HG03095 (cell line): Measurements from ENCODE around the gene FGF11.

Source experiments
- ATAC-seq: cut with Tn5 transposase; IDR thresholded peaks from one replicate; pipeline ENCODE4 v1.9.1; 2021; ENCODE audit warnings: moderate library complexity; ENCODE audit not compliant: unreplicated experiment

Gene FGF11

DNA sequence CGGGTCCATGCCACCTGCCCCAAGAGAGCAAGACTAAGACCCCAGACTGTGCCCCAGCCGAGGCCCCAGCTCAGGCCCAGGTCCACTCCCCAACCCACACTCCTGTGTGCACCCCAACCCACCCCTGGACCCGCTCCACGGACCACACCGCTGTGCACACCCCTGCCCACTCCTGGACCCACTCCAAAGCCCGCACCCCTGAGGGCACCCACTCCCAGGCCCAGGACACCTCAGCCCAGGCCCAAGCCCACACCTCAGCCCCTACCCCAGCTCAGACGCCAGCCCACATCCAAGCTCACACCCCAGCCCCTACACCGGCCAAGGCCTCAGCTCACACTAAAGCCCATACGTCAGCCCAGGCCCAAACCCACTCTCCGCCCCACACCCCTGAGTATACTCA lies 9.6 kb upstream of the FGF11 start:
- no peak for ATAC-seq

DNA sequence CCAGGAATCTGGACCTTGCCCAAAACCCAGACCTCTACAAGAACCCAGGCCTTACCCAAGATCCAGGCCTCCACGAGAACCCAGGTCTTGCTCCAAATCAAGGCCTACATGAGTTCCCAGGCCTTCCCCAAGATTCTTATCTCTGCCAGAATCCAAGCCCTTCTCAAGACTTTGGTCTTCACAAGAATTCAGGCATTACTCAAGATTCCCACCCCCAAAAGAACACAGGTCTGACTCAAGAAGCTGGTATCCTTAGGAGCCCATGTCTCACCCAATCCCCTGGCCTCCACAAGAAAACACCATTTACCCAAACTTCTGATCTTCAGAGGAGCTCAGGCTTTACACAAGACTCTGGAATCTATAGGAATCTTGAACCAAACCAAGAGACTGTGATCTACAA lies 8.1 kb upstream of the FGF11 start:
- no peak for ATAC-seq

DNA sequence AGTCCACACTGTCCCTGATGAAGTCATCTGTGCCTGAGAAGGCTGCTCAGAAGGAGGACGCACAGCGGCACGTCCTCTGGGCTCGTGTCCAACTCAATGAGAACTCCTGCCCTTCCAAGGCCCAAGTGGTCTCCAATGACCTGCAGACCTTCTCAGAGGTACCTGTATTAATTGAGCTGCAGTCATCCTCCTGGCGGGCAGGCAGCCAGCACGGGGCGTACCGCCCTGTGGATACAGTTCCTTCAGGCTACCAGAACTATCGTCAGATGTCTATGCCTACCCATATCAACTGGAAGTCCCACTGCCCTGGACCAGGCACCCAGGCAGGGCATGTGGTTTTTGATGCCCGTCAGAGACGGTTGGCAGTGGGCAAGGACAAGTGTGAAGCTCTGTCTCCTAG lies 7.0 kb upstream of the FGF11 start:
- no peak for ATAC-seq

DNA sequence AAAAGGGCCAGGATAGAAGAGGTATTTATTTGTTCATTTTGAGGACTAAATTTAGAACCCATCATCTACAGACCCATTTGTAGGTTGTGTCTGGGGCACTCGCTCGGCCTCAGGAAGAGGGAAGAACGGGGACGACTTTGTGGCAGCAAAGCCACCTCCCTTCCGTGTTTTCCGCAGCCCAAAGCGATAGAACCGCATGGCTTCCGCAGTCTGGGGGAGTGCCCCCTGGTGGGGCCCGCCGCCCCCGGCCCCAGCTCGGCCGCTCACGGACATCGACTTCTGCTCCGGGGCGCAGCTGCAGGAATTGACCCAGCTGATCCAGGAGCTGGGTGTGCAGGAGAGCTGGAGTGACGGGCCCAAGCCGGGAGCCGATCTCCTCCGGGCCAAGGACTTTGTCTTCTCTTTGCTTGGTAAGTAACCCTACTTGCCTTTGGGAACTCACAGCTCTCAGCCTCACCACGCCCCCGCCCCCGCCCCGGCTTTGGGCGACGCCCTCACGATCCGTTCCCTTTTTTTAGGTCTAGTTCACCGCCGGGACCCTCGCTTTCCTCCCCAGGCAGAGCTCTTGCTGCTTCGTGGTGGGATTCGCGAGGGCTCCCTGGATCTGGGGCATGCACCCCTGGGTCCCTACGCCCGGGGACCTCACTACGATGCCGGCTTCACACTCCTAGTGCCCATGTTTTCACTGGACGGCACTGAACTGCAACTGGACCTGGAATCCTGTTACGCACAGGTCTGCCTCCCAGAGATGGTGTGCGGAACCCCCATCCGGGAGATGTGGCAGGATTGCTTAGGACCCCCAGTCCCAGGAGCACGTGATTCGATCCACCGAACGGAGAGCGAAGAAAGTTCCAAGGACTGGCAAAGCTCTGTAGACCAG lies 3.4 kb upstream of the FGF11 start:
- peak; percentile 23 for ATAC-seq

DNA sequence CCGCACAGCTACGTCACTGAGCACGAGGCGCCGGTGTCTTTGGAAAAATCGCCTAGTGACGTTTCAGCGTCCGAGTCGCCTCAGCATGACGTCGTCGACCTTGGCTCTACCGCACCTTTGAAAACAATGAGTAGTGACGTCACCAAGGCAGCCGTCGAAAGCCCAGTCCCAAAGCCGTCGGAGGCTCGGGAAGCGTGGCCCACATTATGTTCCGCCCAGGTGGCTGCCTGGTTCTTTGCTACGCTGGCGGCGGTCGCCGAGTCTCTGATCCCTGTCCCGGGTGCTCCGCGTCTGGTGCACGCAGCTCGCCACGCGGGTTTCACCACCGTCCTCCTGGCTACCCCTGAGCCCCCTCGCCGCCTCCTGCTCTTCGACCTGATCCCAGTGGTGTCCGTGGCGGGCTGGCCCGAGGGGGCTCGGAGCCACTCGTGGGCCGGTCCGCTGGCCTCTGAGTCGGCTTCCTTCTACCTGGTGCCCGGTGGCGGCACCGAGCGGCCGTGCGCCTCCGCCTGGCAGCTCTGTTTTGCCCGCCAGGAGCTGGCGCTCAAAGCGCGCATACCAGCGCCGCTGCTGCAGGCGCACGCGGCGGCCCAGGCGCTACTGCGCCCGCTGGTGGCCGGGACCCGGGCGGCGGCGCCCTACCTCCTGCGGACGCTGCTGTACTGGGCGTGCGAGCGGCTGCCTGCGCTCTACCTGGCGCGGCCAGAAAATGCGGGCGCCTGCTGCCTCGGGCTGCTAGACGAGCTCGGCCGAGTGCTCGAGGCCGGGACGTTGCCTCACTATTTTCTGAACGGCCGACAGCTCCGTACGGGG lies 2.5 kb upstream of the FGF11 start:
- ATAC-seq: no peak

DNA sequence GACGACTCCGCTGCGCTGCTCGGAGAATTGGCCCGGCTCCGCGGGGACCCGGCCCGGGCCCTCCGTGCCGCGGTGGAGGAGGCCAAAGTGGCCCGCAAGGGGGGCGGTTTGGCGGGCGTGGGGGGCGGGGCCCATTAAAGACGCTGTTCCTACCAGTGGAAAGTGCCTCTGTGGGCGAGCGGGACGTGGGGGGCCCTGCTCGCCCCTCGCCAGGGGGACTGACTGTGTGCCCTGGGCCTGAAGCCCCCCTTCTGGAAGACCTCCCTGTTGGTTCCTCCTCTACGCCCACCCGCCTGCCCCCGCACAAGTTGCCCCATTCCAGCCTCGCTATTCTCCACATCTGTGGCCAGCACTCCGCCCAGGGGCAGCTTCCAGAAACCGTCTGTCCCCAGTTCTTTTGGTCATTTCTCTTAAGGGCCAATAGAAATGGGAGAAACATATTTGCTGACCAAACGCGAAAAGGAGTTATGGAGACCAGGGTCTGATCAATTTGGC lies 1.9 kb upstream of the FGF11 start:
- ATAC-seq: no peak

DNA sequence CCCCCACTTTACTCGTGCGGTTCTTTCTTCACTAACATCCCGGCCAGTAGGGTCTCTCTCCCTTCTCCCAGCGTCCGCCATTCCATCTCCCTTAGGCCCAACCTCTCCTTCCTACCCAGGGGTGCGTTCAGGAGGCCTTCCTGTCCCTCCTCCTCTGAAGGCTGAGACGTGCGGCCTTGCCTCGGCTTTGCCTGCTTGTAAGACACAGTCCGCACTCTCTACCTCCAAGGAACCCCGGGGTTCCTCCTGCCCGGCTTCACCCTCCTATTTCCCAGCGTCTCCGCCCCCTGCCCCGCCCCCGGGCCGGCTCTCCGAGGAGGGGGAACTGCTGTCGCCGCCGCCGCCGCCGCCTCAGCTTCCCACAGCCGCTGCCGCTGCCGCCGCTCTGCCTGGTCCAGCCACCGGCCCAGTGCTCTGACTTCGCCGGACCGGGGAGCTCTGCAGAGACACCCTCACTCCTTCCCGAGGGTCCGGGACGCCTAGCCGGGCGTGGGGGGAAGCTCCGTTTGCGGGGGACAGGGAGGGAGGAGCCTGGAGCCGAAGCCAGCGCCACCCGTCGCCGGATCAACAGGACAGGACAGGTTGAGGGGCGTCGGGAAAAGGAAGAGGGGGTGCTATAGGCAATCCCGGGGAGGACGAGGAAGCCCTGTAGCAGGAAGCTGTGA lies 1.2 kb upstream of the FGF11 start:
- ATAC-seq: no peak

DNA sequence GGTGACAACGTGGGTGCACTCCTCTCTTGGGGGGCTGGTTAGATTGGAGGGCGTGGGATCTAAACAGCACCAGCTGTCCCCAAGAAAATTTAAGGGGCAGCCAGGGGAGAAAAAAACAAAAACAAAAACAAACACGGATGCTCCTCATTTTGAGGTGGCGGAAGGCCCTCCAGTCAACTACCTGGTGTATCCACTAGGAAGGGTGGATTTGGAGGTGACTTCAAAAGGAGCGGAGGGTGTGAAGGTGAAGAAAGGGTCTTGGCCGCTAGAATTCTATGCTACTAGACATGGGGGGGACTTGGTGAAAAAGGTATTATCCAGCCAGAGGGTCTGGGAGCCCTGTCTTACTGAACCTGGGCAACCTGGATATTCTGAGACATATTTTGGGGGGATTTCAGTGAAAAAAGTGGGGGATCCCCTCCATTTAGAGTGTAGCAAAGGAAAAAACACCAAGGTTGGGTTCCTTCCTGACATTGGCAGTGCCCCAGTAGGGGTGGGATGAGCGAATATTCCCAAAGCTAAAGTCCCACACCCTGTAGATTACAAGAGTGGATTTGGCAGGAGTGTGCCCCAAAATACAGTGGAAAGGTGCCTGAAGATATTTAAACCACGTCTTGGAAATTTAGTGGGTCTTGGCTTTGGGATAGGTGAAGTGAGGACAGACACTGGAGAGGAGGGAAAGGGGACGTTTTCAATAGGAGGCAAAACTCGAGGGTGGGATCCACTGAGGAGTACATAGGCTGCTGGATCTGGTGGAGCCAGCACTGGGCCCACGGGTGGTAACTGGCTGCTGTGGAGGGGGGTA lies 454 bp upstream of the FGF11 start:
- ATAC-seq: no peak

DNA sequence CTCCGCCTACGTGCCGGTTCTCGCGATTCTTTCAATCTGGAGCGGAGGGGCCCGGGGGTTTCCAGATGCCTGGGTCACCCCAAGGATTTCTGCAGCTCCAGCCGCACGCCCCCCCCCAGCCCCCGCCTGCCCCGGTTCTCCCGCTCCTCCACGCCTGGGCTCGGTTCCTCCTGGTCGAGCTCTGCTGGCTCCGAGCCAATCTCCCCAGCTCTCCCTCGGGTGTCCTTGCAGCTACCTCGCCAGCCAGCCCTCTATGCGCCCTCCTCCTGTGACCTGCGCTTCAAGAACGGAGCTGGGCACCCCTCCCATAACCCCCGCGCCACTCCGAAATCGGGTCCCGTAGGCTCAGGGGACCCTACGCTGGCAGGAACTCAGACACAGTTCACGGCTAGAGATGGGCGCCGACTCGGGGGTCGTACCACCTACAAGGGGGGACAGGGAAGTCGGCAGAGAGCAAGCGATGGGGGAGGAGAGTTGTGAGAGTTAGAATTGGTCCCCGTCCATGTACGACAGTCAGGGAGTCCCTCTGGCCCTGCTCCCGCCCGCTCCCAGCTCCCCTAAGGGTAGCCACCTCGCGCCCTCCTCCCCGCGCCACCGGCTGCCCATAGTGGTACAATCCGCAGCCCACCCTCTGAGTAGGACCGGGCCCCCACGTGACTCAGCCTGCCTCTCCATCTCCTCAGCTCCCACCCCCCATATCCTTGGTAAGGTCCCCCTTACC lies 961 bp downstream of the FGF11 start:
- ATAC-seq: no peak

DNA sequence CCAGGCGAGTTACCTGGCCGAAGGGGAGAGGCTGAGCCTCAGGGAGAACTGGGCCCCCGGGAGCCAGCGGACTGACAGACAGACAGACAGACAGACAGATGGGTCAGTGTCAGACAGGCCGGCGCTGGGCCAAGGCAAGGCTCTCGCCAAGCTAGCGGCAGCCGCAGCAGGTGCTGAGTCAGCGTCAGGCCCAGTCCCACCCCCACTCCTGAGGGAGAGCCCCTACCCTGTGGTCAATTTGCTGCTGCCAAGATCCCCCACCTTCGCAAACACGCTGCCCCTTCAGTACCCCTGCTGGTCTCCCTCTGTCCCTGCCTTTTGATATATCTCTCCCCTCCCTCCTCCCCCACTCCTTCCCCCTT lies 1.5 kb downstream of the FGF11 start:
- no peak for ATAC-seq

DNA sequence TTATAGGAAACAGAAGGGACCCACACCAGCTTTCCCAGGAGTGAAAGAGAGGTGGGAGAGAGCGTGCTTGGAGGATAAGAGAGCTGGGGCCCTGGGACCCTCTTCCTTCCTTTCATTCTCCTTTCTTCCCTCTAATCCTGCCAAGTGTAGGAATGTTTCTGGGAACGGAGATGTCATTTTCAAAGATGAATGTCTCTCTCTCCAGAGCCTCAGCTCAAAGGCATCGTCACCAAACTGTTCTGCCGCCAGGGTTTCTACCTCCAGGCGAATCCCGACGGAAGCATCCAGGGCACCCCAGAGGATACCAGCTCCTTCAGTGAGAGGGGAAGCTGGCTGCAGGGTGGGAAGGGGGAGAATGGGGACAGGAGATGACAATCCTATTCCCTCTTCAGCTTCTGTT lies 2.0 kb downstream of the FGF11 start:
- no peak for ATAC-seq

DNA sequence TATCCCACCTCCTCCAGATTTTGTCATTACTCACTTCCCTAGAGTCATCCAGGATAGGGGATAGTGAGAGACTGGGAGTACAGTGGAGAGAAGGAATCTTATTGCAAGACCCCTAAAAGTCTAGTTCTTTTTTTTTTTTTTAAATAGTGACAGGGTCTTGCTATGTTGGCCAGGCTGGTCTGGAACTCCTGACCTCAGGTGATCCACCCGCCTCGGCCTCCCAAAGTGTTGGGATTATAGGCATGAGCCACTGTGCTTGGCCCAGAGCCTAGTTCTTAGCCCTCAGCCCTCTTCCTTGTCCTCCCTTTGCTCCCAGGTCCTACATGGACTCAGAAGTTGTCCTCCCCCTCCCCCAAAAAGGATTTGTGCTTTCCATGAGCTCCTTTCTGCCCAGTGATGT lies 2.8 kb downstream of the FGF11 start:
- no peak for ATAC-seq

DNA sequence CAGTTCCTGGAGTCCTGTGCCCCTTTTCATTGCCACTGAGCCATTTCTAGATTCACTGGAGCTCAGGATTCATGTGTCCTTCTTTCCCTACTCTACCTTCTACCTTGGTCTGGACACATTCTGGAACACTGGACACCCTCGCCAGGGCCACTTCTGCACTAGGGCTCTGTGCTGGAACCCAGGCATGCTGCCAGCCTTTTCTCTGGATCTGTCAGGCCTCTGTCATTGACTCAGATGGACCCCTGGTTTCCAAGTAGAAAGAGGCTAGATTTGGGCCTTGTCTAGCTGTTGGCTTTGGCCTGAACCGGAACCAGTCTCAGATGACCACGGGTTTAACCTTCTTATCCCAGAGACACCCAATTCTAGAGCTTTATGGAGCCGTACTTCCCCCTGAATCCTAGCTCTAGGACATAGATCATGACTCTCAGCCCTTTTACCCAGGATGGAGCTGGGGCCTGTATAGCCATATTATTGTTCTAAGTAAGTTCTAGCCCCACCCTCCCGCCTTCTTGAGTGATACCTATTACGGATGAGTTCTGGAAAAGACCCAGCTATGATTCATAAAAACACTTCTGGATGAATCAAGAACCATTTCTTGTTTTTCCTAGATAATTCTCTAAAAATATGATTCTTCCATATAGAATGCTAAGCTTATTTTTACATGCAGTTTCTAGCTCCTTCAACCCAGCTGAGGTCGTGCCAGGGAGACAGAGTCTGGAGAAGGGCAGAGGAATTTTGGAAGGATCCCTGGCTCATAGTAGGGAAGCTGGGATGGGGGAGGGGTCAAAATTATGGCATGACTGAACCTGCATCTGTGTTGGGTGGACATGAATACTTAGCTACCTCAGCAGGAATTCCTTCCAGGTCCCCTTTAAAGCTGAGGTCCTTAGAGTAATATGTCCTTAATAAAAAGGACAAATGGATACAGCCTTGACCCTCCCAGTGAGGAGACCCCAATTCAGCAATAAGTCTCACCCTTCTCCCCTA lies 4.5 kb downstream of the FGF11 start:
- no peak for ATAC-seq

DNA sequence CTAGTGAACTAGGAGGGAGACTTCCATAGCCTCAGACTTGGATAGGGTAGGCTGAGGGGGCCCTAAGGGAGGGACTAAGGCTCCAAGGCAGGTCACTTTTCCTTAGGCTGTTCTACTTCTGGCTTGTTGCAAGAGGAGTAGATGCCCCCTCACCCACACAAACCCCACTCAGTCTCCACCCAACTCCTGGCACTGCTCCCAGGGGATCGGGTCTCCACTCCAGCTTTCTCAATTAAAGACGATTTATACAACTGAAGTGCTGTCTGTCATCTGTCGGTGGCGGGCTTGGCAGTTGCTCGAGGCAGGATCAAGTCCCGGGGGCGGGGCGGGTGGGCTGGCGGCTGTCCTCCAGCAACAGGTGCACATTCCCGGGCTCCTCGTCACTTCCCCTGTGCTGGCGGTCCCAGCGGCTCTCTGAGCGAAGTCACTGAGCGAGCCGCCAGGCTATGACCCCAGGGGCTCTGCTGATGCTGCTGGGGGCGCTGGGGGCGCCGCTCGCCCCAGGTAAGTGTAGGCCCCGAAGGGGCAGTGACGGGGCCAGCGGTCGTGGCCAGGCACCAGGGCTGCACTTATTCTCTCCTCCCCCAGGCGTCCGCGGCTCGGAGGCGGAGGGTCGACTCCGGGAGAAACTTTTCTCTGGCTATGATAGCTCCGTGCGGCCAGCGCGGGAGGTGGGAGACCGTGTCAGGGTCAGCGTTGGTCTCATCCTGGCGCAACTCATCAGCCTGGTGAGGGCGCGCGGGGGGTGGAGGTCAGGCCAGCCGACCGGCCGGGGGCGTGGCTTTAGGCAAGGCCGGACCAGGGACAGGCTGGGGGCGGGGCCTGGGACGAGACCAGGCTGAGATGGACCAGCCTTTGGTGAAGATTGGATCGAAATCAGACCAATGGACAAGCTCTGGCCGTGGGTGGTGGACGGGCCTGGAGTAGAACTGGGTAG lies 5.6 kb downstream of the FGF11 start, which contains the start of gene CHRNB1:
Gene CHRNB1, plus strand, starts transcription at position 380 of the 937 bp plus-strand sequence. Its CDS starts 67 bp downstream, at position 447.
- no peak for ATAC-seq

DNA sequence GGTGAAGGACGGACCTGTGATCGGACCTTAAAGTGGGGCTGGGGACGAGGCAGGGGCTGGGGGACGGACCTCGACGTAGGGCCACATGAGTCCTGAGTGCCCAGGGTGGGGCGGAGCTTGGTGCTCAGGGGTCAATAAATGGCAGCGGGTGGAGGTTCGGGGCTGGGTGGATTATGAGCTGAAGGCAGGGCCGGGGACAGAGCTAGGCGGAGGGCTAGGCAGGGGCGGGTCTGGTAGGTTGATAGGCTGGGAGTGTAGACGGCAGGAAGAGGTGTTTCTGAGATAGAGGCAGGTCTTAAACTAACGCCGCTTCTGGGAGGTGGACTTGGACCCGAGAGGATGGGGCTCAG lies 6.3 kb downstream of the FGF11 start:
- ATAC-seq: no peak

DNA sequence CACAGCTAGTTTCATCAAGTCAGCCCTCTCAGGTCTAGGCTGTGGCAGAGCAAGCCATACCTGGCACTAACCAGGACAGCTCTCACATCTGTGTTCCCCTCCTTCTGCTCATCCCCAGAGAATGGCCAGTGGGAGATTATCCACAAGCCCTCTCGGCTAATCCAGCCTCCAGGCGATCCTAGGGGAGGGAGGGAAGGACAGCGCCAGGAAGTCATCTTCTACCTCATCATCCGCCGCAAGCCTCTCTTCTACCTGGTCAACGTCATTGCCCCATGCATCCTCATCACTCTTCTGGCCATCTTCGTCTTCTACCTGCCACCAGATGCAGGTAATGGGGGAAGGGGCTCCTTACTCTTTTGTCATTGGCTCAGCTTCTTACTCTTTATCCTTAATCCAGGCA lies 9.1 kb downstream of the FGF11 start:
- ATAC-seq: no peak

DNA sequence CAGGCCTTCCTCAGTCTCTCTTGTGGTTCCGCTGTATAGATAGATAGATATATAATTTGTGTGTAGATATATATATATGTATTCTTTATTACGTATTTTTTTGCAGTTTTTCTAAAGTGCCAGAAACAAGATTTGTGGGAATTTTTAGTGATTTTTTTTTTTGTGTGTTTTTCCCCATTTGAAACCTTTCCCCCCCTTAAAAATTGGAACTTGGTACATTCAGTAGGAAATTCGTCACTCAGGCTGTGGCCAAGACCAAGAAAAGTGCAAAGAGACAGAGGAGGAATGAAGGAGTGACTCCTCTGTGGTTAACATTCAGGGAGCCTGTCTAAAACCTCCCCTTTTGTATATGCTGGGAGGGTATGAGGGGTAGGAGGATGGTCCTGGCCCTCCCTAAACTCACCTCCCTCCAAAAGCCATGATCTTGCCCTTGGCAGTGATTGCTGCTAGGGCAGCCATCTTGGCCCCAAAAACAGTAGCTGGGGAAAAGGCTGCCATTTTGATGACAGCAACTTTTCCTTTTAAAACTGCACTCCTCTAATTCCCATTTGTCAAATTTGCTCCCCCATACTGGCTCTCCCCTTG lies 20.7 kb downstream of the FGF11 start:
- no peak for ATAC-seq
